GM18520 (cell line): ENCODE measurements around the gene PIK3C3.
"Not testable (repeated sequence)": the region's sequence is repeated elsewhere in the genome, so short reads cannot be mapped to it uniquely, and the experiment has no call there.

Experiments
- ATAC-seq: cut with Tn5 transposase; IDR thresholded peaks from one replicate; pipeline ENCODE4 v1.9.1; 2021; ENCODE audit not compliant: unreplicated experiment

PIK3C3 gene

GRCh38 chr18:42068030-42068429 lies 113.0 kb downstream of the PIK3C3 start:
- ATAC-seq = no peak

GRCh38 chr18:42069036-42069435 lies 114.0 kb downstream of the PIK3C3 start:
- no peak for ATAC-seq

DNA sequence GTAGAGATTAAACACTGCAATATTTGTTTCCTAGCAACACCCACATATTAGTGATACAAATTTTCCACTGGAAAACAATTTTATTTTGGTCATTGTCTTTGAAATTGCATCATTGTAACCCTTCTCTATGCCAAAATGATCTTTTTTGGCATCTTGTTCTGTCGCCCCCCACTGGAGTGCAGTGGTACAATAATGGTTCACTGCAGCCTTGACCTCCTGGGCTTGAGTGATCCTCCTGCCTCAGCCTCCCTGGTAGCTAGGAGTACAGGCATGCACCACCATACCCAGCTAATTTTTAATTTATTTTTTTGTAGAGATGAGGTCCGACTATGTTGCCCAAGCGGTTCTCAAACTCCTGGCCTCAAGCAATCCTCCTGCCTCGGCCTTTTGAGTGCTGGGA lies 117.4 kb downstream of the PIK3C3 start:
- no peak for ATAC-seq

DNA sequence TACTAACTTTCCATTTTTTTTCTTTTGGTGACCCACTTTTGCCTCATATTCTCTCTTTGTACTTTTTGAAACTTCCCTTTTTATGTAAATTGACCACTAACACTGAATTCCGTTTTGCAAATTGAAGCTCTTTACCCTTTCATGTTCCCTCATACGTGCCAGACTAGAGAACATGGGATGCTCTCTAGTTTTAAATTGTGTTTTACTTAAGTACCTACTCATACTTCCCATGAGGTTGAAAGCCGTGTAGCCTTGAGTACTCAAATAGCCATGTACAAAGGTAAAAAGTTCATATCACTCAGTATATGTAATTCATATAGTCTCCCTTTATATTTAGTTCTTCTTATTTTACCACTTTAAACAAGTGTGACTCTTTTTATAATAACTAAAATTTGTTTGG lies 119.7 kb downstream of the PIK3C3 start:
- ATAC-seq = no peak

- ATAC-seq = no peak
These were observed 123.7 kb downstream of the PIK3C3 start for GRCh38 chr18:42078711-42079110.

- no peak for ATAC-seq
These were observed 125.3 kb downstream of the PIK3C3 start for GRCh38 chr18:42080340-42080739.

- ATAC-seq = no peak
These were observed 127.6 kb downstream of the PIK3C3 start for GRCh38 chr18:42082415-42083234.

DNA sequence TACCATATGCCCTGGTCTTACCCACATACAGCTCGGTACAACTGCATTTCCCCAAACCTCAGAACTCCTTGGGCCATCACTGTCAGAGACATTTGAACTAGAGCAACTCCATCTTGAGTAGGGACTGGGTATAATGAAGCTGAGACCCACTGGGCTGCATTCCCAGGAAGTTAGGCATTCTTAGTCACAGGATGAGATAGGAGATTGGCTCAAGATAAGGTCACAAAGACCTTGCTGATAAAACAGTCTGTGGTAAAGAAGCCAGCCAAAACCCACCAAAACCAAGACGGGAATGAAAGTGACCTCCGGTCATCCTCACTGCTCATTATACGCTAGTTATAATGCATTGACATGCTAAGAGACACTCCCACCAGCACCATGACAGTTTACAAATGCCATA lies 131.3 kb downstream of the PIK3C3 start:
- no peak for ATAC-seq

GRCh38 chr18:42087235-42087634 lies 132.2 kb downstream of the PIK3C3 start:
- ATAC-seq = no peak

- ATAC-seq = no peak
These were observed 132.8 kb downstream of the PIK3C3 start for GRCh38 chr18:42087876-42088275.

- ATAC-seq = no peak
These were observed 137.8 kb downstream of the PIK3C3 start for GRCh38 chr18:42092848-42093247.

GRCh38 chr18:42094875-42095274 lies 139.8 kb downstream of the PIK3C3 start:
- ATAC-seq = no peak

DNA sequence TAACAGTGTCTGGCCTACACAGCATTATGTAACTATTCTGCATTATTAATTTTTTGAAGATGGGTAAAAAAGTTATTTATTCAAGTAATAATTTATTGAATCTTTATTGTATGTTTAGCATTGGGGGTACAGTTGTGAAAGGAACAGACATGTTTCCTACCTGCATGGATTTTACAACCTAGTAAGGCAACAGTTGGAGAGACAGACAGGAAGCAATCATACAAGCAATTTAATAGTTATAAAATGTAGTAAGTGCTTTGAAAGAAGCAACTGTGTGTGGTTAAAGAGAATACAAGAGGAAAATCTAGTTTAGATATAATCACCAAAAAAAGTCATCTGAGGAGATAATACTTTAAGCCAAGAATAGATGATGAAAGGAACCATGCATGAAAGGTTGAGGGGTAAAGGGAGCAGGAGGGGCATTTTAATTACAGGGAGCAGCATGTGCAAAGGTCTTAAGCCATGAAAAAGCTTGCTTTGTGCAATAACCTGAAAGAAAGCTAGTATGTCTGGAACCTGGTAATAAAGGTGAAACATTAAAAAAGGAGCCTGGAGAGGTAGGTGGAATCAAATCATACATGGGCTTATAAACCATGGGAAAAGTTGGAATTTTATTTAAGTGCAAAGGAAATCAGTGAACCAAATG lies 140.8 kb downstream of the PIK3C3 start:
- ATAC-seq = no peak

DNA sequence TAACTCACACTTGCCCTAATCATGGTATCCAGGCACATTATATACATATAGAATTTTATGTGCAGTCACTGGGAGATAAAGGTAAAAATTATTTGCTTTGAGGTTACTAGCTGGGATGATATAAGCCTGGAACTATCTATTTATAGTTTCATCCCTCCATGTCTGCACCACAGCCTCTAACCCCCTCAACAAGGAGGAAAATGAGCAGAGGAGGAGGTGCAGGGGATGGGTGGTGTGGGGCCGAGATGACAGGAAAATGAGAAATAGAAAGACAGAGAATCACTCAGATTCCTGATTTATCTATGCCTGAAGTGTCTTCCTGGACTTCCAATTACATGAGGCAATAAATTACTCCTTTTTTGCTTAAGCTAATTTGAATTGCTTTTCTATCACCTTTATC lies 145.2 kb downstream of the PIK3C3 start:
- ATAC-seq = no peak

DNA sequence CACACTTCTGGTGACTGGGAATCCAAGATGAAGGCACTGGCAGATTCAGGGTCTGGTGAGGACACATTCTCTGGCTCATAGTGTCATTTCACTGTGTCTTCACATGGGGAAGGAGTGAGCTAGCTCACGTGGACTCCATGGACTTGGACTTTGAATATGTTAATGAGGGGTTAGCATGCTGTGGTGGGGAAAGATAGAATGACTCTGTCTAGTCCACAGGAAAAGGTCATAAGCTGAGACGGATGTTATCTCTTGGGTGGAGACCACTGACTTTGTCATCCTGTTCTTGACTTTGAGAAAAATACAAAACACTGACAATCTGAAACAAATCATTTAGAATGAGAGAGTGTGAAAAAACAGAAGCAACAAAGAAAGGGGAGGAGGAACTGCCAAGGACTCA lies 145.9 kb downstream of the PIK3C3 start:
- ATAC-seq = no peak

GRCh38 chr18:42105394-42105793 lies 150.4 kb downstream of the PIK3C3 start:
- ATAC-seq = no peak

- ATAC-seq = no peak
These were observed 151.8 kb downstream of the PIK3C3 start for GRCh38 chr18:42106784-42107183.

DNA sequence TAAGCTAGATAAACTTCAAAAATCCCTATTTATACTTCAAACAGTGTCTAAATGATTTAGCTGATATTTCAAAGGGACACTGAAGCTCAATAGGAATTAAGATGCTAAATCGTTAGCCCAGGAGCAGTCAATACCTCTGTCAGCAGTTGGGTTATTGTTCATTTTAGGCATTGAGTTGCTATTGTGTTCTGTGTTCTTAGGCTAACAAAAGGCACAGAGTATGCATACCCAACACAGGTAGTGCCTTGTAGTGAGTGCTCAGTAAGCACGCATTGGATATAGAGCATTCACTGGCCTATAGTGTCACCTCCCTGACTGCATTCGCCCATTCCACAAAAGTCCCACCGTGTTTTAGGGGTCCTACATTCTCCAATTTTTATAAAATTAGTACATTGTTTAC lies 152.3 kb downstream of the PIK3C3 start:
- no peak for ATAC-seq

- no peak for ATAC-seq
These were observed 152.8 kb downstream of the PIK3C3 start for GRCh38 chr18:42107691-42108450.

DNA sequence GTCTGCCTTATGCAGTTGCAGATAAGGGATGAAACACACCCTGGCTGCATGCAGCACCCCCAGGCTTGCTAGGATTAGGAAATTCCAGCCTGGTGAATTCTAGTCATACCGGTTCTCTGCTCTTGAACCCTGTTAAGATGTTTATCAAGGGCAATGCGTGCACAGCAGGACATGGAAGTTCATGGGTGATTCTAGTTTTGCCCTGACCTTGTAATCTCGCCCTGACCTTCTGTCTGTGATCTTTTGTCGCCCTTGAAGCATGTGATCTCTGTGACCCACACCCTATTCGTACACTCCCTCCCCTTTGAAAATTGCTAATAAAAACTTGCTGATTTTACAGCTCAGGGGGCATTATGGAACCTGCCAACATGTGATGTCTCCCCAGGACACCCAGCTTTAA lies 157.1 kb downstream of the PIK3C3 start:
- not testable (repeated sequence) for ATAC-seq

GRCh38 chr18:42112657-42113420 lies 157.8 kb downstream of the PIK3C3 start:
- no peak for ATAC-seq
